ENCODE data around the gene L3MBTL4. TPM values are rescaled to one million over a fixed set of nuclear protein-coding genes. Genes with fewer than 3 reads are reported as not detected.

Gene L3MBTL4
- total RNA-seq, 1 experiment from 2014 or later: not detected

DNA sequence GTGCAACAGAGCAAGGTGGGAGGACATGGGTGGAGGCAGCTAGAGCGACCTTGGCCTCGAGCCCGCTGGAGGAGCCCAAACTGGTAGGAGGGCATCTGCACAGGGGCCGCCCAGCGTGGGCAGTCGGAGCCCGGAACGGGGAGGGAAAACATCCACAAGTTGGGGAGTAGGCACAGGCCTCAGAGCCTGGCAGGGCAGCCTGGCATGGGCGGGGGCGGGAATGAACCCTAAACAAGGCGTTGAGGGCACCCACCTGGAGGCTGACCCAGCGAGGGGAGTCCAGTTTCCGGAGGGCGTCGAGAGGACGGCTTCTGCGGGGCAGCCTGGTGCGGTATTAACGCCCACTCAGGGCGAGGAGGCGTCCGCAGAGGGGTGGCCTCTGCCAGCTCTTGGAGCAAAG is 129.9 kb downstream of the L3MBTL4 start:
- TF ChIP-seq POLR2AphosphoS5 (IDR thresholded peaks at IDR 0.05; ENCODE audit: low read depth, low read length) (no peak), EZH2 (IDR thresholded peaks at IDR 0.05) (no peak), SIN3A (IDR thresholded peaks at IDR 0.05; ENCODE audit: low read depth) (no peak), SRF (IDR thresholded peaks at IDR 0.05; ENCODE audit: low read depth) (no peak), TCF7L2 (IDR thresholded peaks at IDR 0.05; ENCODE audit: borderline replicate concordance, extremely low read depth, insufficient read depth, insufficient read length) (no peak), CEBPB (IDR thresholded peaks at IDR 0.05; ENCODE audit: low read depth) (no peak), ZNF274 (IDR thresholded peaks at IDR 0.05; ENCODE audit: low read depth, low read length) (no peak), JUND (IDR thresholded peaks at IDR 0.05) (no peak), ELF1 (IDR thresholded peaks at IDR 0.05; ENCODE audit: borderline replicate concordance, low read depth) (no peak), ZFX (IDR thresholded peaks at IDR 0.05) (no peak), SP1 (IDR thresholded peaks at IDR 0.05; ENCODE audit: low read depth) (no peak), EZH2phosphoT487 (IDR thresholded peaks at IDR 0.05; ENCODE audit: borderline replicate concordance) (no peak), POLR2A (IDR thresholded peaks at IDR 0.05; ENCODE audit: borderline replicate concordance, extremely low read depth, insufficient read depth, insufficient read length) (no peak), CBX3 (IDR thresholded peaks at IDR 0.05; ENCODE audit: low read depth) (no peak)
- TF ChIP-seq, protein P1, sequence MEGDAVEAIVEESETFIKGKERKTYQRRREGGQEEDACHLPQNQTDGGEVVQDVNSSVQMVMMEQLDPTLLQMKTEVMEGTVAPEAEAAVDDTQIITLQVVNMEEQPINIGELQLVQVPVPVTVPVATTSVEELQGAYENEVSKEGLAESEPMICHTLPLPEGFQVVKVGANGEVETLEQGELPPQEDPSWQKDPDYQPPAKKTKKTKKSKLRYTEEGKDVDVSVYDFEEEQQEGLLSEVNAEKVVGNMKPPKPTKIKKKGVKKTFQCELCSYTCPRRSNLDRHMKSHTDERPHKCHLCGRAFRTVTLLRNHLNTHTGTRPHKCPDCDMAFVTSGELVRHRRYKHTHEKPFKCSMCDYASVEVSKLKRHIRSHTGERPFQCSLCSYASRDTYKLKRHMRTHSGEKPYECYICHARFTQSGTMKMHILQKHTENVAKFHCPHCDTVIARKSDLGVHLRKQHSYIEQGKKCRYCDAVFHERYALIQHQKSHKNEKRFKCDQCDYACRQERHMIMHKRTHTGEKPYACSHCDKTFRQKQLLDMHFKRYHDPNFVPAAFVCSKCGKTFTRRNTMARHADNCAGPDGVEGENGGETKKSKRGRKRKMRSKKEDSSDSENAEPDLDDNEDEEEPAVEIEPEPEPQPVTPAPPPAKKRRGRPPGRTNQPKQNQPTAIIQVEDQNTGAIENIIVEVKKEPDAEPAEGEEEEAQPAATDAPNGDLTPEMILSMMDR (IDR thresholded peaks at IDR 0.05 in 2 of 3, conservative IDR thresholded peaks at IDR 0.05 in 1 of 3; ENCODE audit: borderline replicate concordance in 1 of 3, insufficient read depth in 1 of 3, low read depth in 2 of 3, low read length in 2 of 3): no peak
- TF ChIP-seq, protein P2, sequence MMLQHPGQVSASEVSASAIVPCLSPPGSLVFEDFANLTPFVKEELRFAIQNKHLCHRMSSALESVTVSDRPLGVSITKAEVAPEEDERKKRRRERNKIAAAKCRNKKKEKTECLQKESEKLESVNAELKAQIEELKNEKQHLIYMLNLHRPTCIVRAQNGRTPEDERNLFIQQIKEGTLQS (IDR thresholded peaks at IDR 0.05): no peak
- TF ChIP-seq, protein P3, sequence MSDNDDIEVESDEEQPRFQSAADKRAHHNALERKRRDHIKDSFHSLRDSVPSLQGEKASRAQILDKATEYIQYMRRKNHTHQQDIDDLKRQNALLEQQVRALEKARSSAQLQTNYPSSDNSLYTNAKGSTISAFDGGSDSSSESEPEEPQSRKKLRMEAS (IDR thresholded peaks at IDR 0.05): no peak
- ChIA-PET RAD21 (ENCODE audit: low non-redundant PET in 1 of 2, low total read pairs in 2 of 2, uncharacterized antibody in 2 of 2, unreplicated experiment in 2 of 2) (no interaction called here), CTCF (no interaction called here), POLR2A (no interaction called here)
- H3K4me2 ChIP-seq (ENCODE audit: low read length): no peak overlapping the region
- no peaks in the 10 kb centered on the region for H3K36me3 ChIP-seq (ENCODE audit: control insufficient read depth in 1 of 2, insufficient read depth in 2 of 2, low read length in 2 of 2)
- ATAC-seq (no peak), DNase-seq (ENCODE audit: low read depth, low spot score) (no peak)
- no peaks in the 10 kb centered on the region for H4K20me1 ChIP-seq (ENCODE audit: insufficient read depth)
- no peaks in the 10 kb centered on the region for H3K79me2 ChIP-seq (ENCODE audit: insufficient read depth, low read length)
- intact Hi-C loops (cut with micrococcal nuclease): no loop called here
- H2AFZ ChIP-seq (ENCODE audit: low read depth, low read length, poor library complexity, severe bottlenecking): no peak overlapping the region
- peaks cover 9 to 31% of the 10 kb centered on the region in 2 experiments; a peak in 2 of 4 replicates for H3K9me3 ChIP-seq (ENCODE audit: control insufficient read depth in 1 of 2, insufficient read depth in 1 of 2, low read depth in 1 of 2, low read length in 2 of 2)
- H3K9ac ChIP-seq (ENCODE audit: low read length): no peak overlapping the region
- no peak overlapping the region for H3K4me3 ChIP-seq (replicated peaks in 1 of 2; ENCODE audit: low read depth in 1 of 2, low read length in 2 of 2)
- no peaks in the 10 kb centered on the region for H3K4me1 ChIP-seq (ENCODE audit: control insufficient read depth in 1 of 2, insufficient read depth in 2 of 2, low read length in 2 of 2)
- H3K9me2 ChIP-seq (ENCODE audit: insufficient read depth): no peaks in the 10 kb centered on the region
- no peak overlapping the region for H3K27ac ChIP-seq (ENCODE audit: low read depth, low read length)
- H3K27me3 ChIP-seq (ENCODE audit: insufficient read depth, low read length): no peaks in the 10 kb centered on the region
- no TSS peak for BruUV-seq (replicated peaks)
